Airway epithelial cell (primary cell): ENCODE results near the gene CSTF1. TPM values are rescaled to one million over a fixed set of nuclear protein-coding genes. Genes with fewer than 3 reads are reported as not detected.

Source experiments
- total RNA-seq: library from RNA; depleted of rRNA; stranded (reverse); fragments of >200 nt; gene quantifications from 2 replicates; pipeline ENCODE4 v1.2.3, GENCODE V29; 2015

Gene CSTF1
- 18.9 and 27.3 TPM in 2 replicates for total RNA-seq

DNA sequence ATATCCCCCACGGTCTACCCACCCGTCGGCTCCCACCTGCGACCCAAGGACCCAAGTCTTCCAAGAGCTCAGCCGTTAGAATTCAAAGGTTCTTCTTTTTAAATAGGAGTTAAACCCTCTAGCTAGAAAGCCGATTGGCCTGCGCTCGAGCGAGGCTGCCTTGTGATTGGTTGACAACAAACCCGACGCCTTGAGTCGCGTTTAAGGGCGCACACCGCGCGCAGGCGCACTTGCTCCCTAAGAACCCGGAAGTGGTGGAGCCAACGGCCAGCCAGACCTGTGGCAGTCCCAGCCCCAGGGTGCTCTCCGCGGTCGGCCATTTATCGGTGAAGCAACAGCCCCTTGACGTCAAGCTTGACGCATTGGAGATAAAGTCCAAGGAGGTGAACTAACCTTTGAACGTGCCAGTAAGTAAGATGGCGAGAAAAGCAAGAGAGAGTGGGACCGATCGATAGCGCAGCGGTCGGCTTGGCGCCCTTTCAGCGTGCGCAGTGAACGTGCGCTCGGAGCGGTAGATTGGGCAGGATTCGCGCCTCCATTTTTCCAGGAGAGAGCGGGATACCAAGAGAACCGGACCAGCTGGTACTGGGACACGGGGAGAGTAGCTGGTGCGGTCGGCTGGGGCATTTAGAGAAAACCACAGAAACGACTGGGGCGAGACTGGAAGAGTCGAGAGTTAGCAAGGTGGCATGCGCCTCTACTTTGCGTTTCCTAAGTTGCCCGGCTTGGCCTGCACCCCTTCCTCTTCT is at the start of gene CSTF1, which contains the start of gene AURKA:
CSTF1 (plus strand) TSS at position 514 of the 749 bp plus-strand sequence. CDS start 2,908 bp downstream, outside the sequence.
AURKA (minus strand) TSS at position 84 of the 749 bp plus-strand sequence. CDS start 4,018 bp downstream, outside the sequence.

DNA sequence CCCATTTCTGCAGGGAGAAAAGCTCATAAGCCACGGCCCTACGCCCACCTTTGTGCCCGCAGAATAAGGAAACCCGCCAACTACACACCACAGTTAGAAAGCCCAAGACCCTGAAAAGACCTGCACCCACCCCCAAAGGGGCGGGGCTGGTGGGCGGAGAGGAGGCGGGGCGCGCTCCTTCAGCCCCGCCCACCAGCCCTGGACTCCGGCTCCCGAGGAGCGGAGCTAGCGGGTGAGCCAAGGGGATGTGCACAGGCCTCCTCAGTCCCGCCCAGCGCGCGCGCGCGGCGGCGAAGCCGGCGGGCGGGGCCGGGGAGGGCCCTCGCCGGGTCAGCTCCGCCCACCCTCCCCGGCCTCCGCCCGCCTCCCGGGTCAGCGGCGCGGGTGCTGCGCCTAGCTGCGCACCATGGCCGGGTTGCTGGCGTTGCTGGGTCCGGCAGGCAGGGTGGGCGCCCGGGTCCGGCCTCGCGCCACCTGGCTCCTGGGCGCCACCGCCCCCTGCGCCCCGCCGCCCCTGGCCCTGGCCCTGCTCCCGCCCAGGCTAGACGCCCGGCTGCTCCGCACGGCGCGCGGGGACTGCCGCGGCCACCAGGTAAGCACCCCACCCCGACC is 33.7 kb upstream of the CSTF1 start, which contains the start of gene FAM210B:
FAM210B (plus strand) TSS at position 375 of the 612 bp plus-strand sequence; CDS start at position 407, 32 bp downstream.

DNA sequence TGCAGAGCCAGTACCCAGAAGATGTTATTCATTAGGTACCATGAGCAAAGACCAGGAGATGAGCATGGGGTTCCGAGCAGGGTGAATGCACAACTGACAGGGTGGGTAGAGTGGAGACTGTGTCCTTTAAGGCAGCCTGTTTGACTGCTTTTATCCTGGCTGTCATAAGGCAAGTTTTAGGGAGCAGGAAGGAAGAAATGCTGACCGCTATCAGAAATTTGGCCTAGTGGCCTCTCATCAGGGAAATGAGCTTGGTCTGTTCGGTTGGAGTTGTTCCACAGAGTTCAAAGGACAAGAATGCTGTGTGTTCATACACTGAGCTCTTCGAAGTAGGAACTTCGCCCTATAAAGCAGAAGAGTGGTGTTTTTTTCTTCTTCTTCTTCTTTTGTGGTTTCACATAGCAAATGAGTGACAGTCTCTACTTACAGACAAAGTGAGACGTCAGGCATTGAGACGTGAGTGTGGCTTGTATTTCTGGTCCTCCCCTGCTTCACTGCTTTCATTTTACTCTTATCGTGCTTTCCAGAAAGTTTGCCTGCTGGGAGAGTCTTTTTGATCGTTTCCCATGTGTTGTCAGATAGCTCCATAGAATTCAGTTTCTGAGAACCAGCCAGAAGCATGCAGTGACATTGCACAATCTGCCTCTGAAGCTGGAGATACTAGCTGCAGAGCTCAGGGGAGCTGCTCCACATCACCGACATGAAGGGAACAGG is 19.5 kb downstream of the CSTF1 start, which contains the start of gene CASS4:
CASS4 (plus strand) TSS at position 502 of the 714 bp plus-strand sequence; CDS start at position 701, 199 bp downstream.

Other genes with a start within 250 kb of the CSTF1 start
- gene MC3R, start 143.9 kb upstream of the CSTF1 start, total RNA-seq = not detected in 2 replicates
- 17.0 and 23.8 TPM in 2 replicates for gene FAM210B, start 33.7 kb upstream of the CSTF1 start, total RNA-seq
- 33.4 and 39.7 TPM in 2 replicates for gene AURKA, start 430 bp upstream of the CSTF1 start, total RNA-seq
- gene CASS4, start 19.6 kb downstream of the CSTF1 start, total RNA-seq = 0.21 TPM in 1 of 2 replicates, not detected in the other
- gene RTF2, start 76.0 kb downstream of the CSTF1 start, total RNA-seq = 47.3 and 51.6 TPM in 2 replicates
- gene FAM209A, start 132.1 kb downstream of the CSTF1 start, total RNA-seq = 0.37 TPM in 1 of 2 replicates, not detected in the other
- gene FAM209B, start 140.6 kb downstream of the CSTF1 start, total RNA-seq = 0.49 TPM in 1 of 2 replicates, not detected in the other
- 10.8 and 13.3 TPM in 2 replicates for gene TFAP2C, start 236.7 kb downstream of the CSTF1 start, total RNA-seq